SK-N-SH (cell line): ENCODE measurements around the gene ACSBG1. TPM values are rescaled to one million over a fixed set of nuclear protein-coding genes. Genes with fewer than 3 reads are reported as not detected.

Experiments
- CTCF ChIA-PET: fragments of 300-600, 350-600 bp; formaldehyde crosslinking; extraction: SDS; loops from one replicate; lab custom pipeline; 2021; lab: Yijun Ruan, JAX
- POLR2A ChIA-PET: fragments of 350-600 bp; sonication (Branson Sonifier 250); formaldehyde crosslinking; extraction: SDS; loops from one replicate; lab custom pipeline; 2020; ENCODE audit warnings: antibody characterized with exemption, inconsistent platforms; lab: Yijun Ruan, JAX
- DNase-seq: peaks from one replicate; pipeline ENCODE4 v3.0.0; 2012
- H2AFZ ChIP-seq: fragments of 200-600 bp; sonication (generic); 2 replicates; pipeline ENCODE4 v1.8.1; 2016; ENCODE audit warnings: antibody characterized with exemption, mild to moderate bottlenecking, low read depth
- H3F3A ChIP-seq: fragments of 200-600 bp; sonication (generic); replicated peaks from 2 replicates; pipeline ENCODE3; 2016; ENCODE audit warnings: antibody characterized with exemption, mild to moderate bottlenecking; ENCODE audit not compliant: insufficient read depth
- H3K27ac ChIP-seq, 2 experiments: fragments of 200-500 bp in 1 of 2; fragments of 200-600 bp in 1 of 2; sonication (Bioruptor generic) in 1 of 2; sonication (generic), shearing (Covaris generic) in 1 of 2; 2 replicates each; pipeline versions ENCODE4 v1.5.1 to v1.6.1; 2014 to 2016; ENCODE audit warnings: low read depth in 2 of 2, inconsistent platforms in 1 of 2, low read length in 1 of 2, mild to moderate bottlenecking in 1 of 2, mixed read lengths in 1 of 2
- H3K27me3 ChIP-seq: fragments of 200-600 bp; sonication (generic), shearing (Covaris generic); 2 replicates; pipeline ENCODE4 v1.6.1; 2016; ENCODE audit warnings: mixed run types; ENCODE audit not compliant: insufficient read depth
- H3K36me3 ChIP-seq, 2 experiments: fragments of 200-500 bp in 1 of 2; fragments of 200-600 bp in 1 of 2; sonication (Bioruptor generic) in 1 of 2; sonication (generic) in 1 of 2; replicated peaks in 1 of 2; 2 replicates each; pipeline versions ENCODE3 to v1.5.1; 2014 to 2016; ENCODE audit warnings: low read length in 1 of 2, mild to moderate bottlenecking in 1 of 2; ENCODE audit not compliant: insufficient read depth in 2 of 2, control insufficient read depth in 1 of 2
- H3K4me1 ChIP-seq, 2 experiments: fragments of 200-500 bp in 1 of 2; fragments of 200-600 bp in 1 of 2; sonication (Bioruptor generic) in 1 of 2; sonication (generic), shearing (Covaris generic) in 1 of 2; 2 replicates each; pipeline versions ENCODE4 v1.5.1 to v1.6.1; 2014 to 2016; ENCODE audit warnings: low read depth in 1 of 2, low read length in 1 of 2, mixed run types in 1 of 2; ENCODE audit not compliant: insufficient read depth in 2 of 2, control insufficient read depth in 1 of 2
- H3K4me2 ChIP-seq: fragments of 200-600 bp; sonication (generic), shearing (Covaris generic); 2 replicates; pipeline ENCODE4 v1.6.1; 2017; ENCODE audit warnings: mixed run types
- H3K4me3 ChIP-seq, 2 experiments: fragments of 200-500 bp in 1 of 2; fragments of 200-600 bp in 1 of 2; sonication (Bioruptor generic) in 1 of 2; sonication (generic), shearing (Covaris generic) in 1 of 2; 2 replicates each; pipeline versions ENCODE4 v1.5.1 to v1.8.1; 2014 to 2016; ENCODE audit warnings: low read depth in 2 of 2, inconsistent platforms in 1 of 2, low read length in 1 of 2, mild to moderate bottlenecking in 1 of 2, mixed read lengths in 1 of 2, moderate library complexity in 1 of 2
- H3K79me2 ChIP-seq: fragments of 200-600 bp; sonication (generic); 2 replicates; pipeline ENCODE4 v1.8.1; 2017; ENCODE audit warnings: mild to moderate bottlenecking; ENCODE audit not compliant: insufficient read depth
- H3K9ac ChIP-seq: fragments of 200-600 bp; sonication (generic); 2 replicates; pipeline ENCODE4 v1.6.1; 2017; ENCODE audit warnings: mixed run types
- H3K9me2 ChIP-seq: fragments of 200-600 bp; sonication (generic); 2 replicates; pipeline ENCODE4 v1.6.1; 2017; ENCODE audit warnings: mixed run types
- H3K9me3 ChIP-seq: fragments of 200-600 bp; sonication (generic); 2 replicates; pipeline ENCODE4 v1.6.1; 2017; ENCODE audit warnings: mixed run types, mild to moderate bottlenecking, moderate library complexity
- H4K20me1 ChIP-seq: fragments of 200-600 bp; sonication (generic); 2 replicates; pipeline ENCODE4 v1.6.1; 2017; ENCODE audit warnings: mild to moderate bottlenecking, mixed run types; ENCODE audit not compliant: insufficient read depth
- CTCF ChIP-seq: fragments of 200-600 bp; sonication (generic); IDR thresholded peaks from 2 replicates; pipeline ENCODE4 v1.6.1; 2017; ENCODE audit warnings: antibody characterized with exemption, mild to moderate bottlenecking, moderate library complexity
- ELF1 ChIP-seq: IDR thresholded peaks from 2 replicates; pipeline ENCODE4 v1.4.0; 2012
- EP300 ChIP-seq, 2 experiments: IDR thresholded peaks; 2 replicates each; pipeline versions ENCODE4 v1.4.0 to v1.6.1; 2012; ENCODE audit warnings: borderline replicate concordance in 1 of 2, low read depth in 1 of 2, low read length in 1 of 2
- EZH2phosphoT487 ChIP-seq: fragments of 200-600 bp; sonication (generic); IDR thresholded peaks from 2 replicates; pipeline ENCODE4 v1.6.1; 2017; ENCODE audit warnings: low read depth, mixed run types, mild to moderate bottlenecking, antibody characterized with exemption, moderate library complexity, borderline replicate concordance
- FOSL2 ChIP-seq: IDR thresholded peaks from 2 replicates; pipeline ENCODE4 v1.4.0; 2012; ENCODE audit warnings: low read depth, mild to moderate bottlenecking, moderate library complexity, borderline replicate concordance
- FOXJ3 ChIP-seq: sonication (generic); formaldehyde crosslinking; IDR thresholded peaks from 2 replicates; pipeline ENCODE4 v1.5.1; 2020; ENCODE audit warnings: mild to moderate bottlenecking, missing genetic modification reagents
- IRF3 ChIP-seq: fragments of 150-350 bp; IDR thresholded peaks from 2 replicates; pipeline ENCODE4 v1.6.1; 2016; ENCODE audit warnings: mild to moderate bottlenecking, low read depth, low read length
- MXI1 ChIP-seq: IDR thresholded peaks from 2 replicates; pipeline ENCODE4 v1.6.1; 2012; ENCODE audit warnings: mild to moderate bottlenecking, low read depth, low read length, improper control_type of control experiment
- NFIC ChIP-seq: IDR thresholded peaks from 2 replicates; pipeline ENCODE4 v1.4.0; 2012; ENCODE audit warnings: borderline replicate concordance
- NRF1 ChIP-seq: IDR thresholded peaks from 2 replicates; pipeline ENCODE4 v1.6.1; 2012; ENCODE audit warnings: low read depth, mild to moderate bottlenecking, low read length
- POLR2AphosphoS5 ChIP-seq: IDR thresholded peaks from 2 replicates; pipeline ENCODE4 v1.6.1; 2012; ENCODE audit warnings: low read depth, low read length
- RAD21 ChIP-seq: IDR thresholded peaks from 2 replicates; pipeline ENCODE4 v1.6.1; 2012; ENCODE audit warnings: mild to moderate bottlenecking, low read length
- REST ChIP-seq: IDR thresholded peaks from 2 replicates; pipeline ENCODE4 v1.6.1; 2012; ENCODE audit warnings: mild to moderate bottlenecking, low read depth, low read length, moderate library complexity
- TAF1 ChIP-seq: IDR thresholded peaks from 2 replicates; pipeline ENCODE4 v1.6.1; 2012; ENCODE audit warnings: low read depth, mild to moderate bottlenecking, low read length, moderate library complexity, borderline replicate concordance
- TCF12 ChIP-seq: IDR thresholded peaks from 2 replicates; pipeline ENCODE4 v1.4.0; 2012
- WGBS: methylation state at CpG from one replicate; pipeline ENCODE4 v1.1.6; 2017; ENCODE audit warnings: low lambda C conversion rate; 5-methylcytosine and 5-hydroxymethylcytosine counted together
- polyA plus RNA-seq, 3 experiments: library from polyadenylated mRNA; depleted of rRNA; stranded (reverse); fragments of >200 nt; gene quantifications; 2 replicates each; pipeline ENCODE4 v1.2.3, GENCODE V29; 2012
- TF ChIP-seq, protein P1 (sequence below): IDR thresholded peaks from 2 replicates; pipeline ENCODE4 v1.4.0; 2012; ENCODE audit warnings: low read depth, borderline replicate concordance
- TF ChIP-seq, protein P2 (sequence below): IDR thresholded peaks from 2 replicates; pipeline ENCODE4 v1.4.0; 2012; ENCODE audit warnings: low read depth, borderline replicate concordance
- TF ChIP-seq, protein P3 (sequence below): IDR thresholded peaks from 2 replicates; pipeline ENCODE4 v1.4.0; 2012; ENCODE audit warnings: low read depth
- TF ChIP-seq, protein P4 (sequence below): fragments of 150-350 bp; IDR thresholded peaks from 2 replicates; pipeline ENCODE4 v1.6.1; 2017; ENCODE audit warnings: antibody characterized with exemption, low read length, low read depth, borderline replicate concordance

The ACSBG1 gene
- polyA plus RNA-seq, 1 of the 3 experiments (the other 2 are of a cell fraction), result under 0.01 TPM

GRCh38 chr15:78244893-78245292, 10.5 kb upstream of the ACSBG1 start:
- Histone ChIP-seq H3K27ac (no peak overlapping the region), H3K79me2 (no peaks in the 10 kb centered on the region), H3F3A (no peaks in the 10 kb centered on the region), H4K20me1 (no peaks in the 10 kb centered on the region), H3K4me2 (no peak overlapping the region), H3K4me1 (peaks cover 0 to 12% of the 10 kb centered on the region in 2 experiments; a peak in 1 of 4 replicates), H3K9me3 (no peaks in the 10 kb centered on the region), H3K27me3 (no peaks in the 10 kb centered on the region), H3K9me2 (no peaks in the 10 kb centered on the region), H3K4me3 (no peak overlapping the region), H3K36me3 (no peaks in the 10 kb centered on the region), H2AFZ (no peak overlapping the region), H3K9ac (no peak overlapping the region)
- no peak for TF ChIP-seq CTCF
- no peak for TF ChIP-seq MXI1
- TF ChIP-seq TAF1, result no peak
- no peak for TF ChIP-seq ELF1
- TF ChIP-seq, protein P1, sequence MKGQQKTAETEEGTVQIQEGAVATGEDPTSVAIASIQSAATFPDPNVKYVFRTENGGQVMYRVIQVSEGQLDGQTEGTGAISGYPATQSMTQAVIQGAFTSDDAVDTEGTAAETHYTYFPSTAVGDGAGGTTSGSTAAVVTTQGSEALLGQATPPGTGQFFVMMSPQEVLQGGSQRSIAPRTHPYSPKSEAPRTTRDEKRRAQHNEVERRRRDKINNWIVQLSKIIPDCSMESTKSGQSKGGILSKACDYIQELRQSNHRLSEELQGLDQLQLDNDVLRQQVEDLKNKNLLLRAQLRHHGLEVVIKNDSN, result no peak
- TF ChIP-seq EZH2phosphoT487, result no peak
- no peak for TF ChIP-seq EP300 (IDR thresholded peaks at IDR 0.05; ENCODE audit: borderline replicate concordance in 1 of 2, low read depth in 1 of 2, low read length in 1 of 2)
- TF ChIP-seq, protein P2, sequence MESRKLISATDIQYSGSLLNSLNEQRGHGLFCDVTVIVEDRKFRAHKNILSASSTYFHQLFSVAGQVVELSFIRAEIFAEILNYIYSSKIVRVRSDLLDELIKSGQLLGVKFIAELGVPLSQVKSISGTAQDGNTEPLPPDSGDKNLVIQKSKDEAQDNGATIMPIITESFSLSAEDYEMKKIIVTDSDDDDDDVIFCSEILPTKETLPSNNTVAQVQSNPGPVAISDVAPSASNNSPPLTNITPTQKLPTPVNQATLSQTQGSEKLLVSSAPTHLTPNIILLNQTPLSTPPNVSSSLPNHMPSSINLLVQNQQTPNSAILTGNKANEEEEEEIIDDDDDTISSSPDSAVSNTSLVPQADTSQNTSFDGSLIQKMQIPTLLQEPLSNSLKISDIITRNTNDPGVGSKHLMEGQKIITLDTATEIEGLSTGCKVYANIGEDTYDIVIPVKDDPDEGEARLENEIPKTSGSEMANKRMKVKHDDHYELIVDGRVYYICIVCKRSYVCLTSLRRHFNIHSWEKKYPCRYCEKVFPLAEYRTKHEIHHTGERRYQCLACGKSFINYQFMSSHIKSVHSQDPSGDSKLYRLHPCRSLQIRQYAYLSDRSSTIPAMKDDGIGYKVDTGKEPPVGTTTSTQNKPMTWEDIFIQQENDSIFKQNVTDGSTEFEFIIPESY, result no peak
- TF ChIP-seq NRF1, result no peak
- TF ChIP-seq FOSL2, result no peak
- no peak for TF ChIP-seq TCF12
- TF ChIP-seq NFIC, result no peak
- no peak for TF ChIP-seq RAD21
- no peak for TF ChIP-seq IRF3
- no peak for TF ChIP-seq FOXJ3 (CRISPR knock-in tag)
- no peak for TF ChIP-seq REST
- TF ChIP-seq, protein P3, sequence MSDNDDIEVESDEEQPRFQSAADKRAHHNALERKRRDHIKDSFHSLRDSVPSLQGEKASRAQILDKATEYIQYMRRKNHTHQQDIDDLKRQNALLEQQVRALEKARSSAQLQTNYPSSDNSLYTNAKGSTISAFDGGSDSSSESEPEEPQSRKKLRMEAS, result no peak
- TF ChIP-seq, protein P4, sequence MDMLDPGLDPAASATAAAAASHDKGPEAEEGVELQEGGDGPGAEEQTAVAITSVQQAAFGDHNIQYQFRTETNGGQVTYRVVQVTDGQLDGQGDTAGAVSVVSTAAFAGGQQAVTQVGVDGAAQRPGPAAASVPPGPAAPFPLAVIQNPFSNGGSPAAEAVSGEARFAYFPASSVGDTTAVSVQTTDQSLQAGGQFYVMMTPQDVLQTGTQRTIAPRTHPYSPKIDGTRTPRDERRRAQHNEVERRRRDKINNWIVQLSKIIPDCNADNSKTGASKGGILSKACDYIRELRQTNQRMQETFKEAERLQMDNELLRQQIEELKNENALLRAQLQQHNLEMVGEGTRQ, result no peak
- TF ChIP-seq POLR2AphosphoS5, result no peak
- CTCF ChIA-PET, result interaction anchor here (0.8 to 11.0 kb wide), 4 partner anchors 13 to 286 kb away, joined by 3 to 168 read pairs (median 39); partner anchors contain the start of gene CIB2
- no peak for DNase-seq
- WGBS, result 44% methylated on average over 7 of the region's 7 CpGs
- POLR2A ChIA-PET, result no interaction called here
